Spleen (tissue), 11 donors: ENCODE measurements around the gene NCOA3. TPM values are rescaled to one million over a fixed set of nuclear protein-coding genes. Genes with fewer than 3 reads are reported as not detected.

Source experiments
- DNase-seq: peaks from one replicate; pipeline ENCODE4 v3.0.0-alpha.2; 2020
- H3K27ac ChIP-seq, 8 donors: fragments of 200-600 bp; sonication (generic) in 7 of 8; 1 replicate in 4 of 8; 2 replicates in 4 of 8; pipeline versions ENCODE4 v1.5.0 to v1.8.0; 2016 to 2021; ENCODE audit warnings: inconsistent platforms in 4 of 8, mild to moderate bottlenecking in 4 of 8, moderate library complexity in 1 of 8
- H3K27me3 ChIP-seq, 7 donors: fragments of 200-600 bp; sonication (generic) in 6 of 7; replicated peaks in 1 of 7; 1 replicate in 4 of 7; 2 replicates in 3 of 7; pipeline versions ENCODE4 v1.5.0 to v1.8.0; 2016 to 2021; ENCODE audit warnings: inconsistent platforms in 3 of 7, mild to moderate bottlenecking in 1 of 7
- H3K36me3 ChIP-seq, 6 donors: fragments of 200-600 bp; sonication (generic) in 5 of 6; 1 replicate in 4 of 6; 2 replicates in 2 of 6; pipeline versions ENCODE4 v1.5.0 to v1.8.0; 2016 to 2021; ENCODE audit warnings: inconsistent platforms in 2 of 6
- H3K4me1 ChIP-seq, 6 donors: fragments of 200-600 bp; sonication (generic) in 5 of 6; 1 replicate in 3 of 6; 2 replicates in 3 of 6; pipeline versions ENCODE4 v1.5.0 to v1.8.0; 2016 to 2021; ENCODE audit warnings: inconsistent platforms in 3 of 6
- H3K4me3 ChIP-seq, 8 donors: fragments of 200-600 bp; sonication (generic) in 7 of 8; 1 replicate in 4 of 8; 2 replicates in 4 of 8; pipeline versions ENCODE4 v1.5.0 to v1.8.0; 2016 to 2021; ENCODE audit warnings: inconsistent platforms in 4 of 8, mild to moderate bottlenecking in 4 of 8, moderate library complexity in 2 of 8
- H3K9me3 ChIP-seq, 8 donors: fragments of 200-600 bp; sonication (generic) in 7 of 8; 1 replicate in 4 of 8; 2 replicates in 4 of 8; pipeline versions ENCODE4 v1.5.0 to v1.8.0; 2016 to 2021; ENCODE audit warnings: inconsistent platforms in 4 of 8
- POLR2A ChIP-seq, 3 donors: fragments of 450-650 bp; IDR thresholded peaks; one replicate each; pipeline ENCODE4 v1.5.1; 2017; ENCODE audit warnings: antibody characterized with exemption in 3 of 3, mild to moderate bottlenecking in 1 of 3
- POLR2AphosphoS5 ChIP-seq, 3 donors: sonication (generic); formaldehyde crosslinking; IDR thresholded peaks; one replicate each; pipeline ENCODE4 v1.5.1; 2017; ENCODE audit warnings: antibody characterized with exemption in 3 of 3
- WGBS, 5 donors: extraction: QIAGEN DNeasy Blood & Tissue Kit in 3 of 5; methylation state at CpG; one replicate each; pipeline versions ENCODE4 v1.1.5 to v1.1.7; 2013 to 2018; 5-methylcytosine and 5-hydroxymethylcytosine counted together
- intact Hi-C: fragments of 100-400 bp; cut with DNase I; formaldehyde crosslinking; loops from one replicate; pipeline ENCODE4 v1.15.0; 2023; ENCODE audit warnings: low total_unique reads
- polyA plus RNA-seq, 3 donors: library from polyadenylated mRNA; stranded (reverse); fragments of 200-250 nt; gene quantifications; one replicate each; pipeline ENCODE4 v1.2.1, GENCODE V29; 2013
- total RNA-seq, 7 donors: library from RNA; depleted of rRNA in 3 of 7; stranded (reverse); fragments of >200 nt in 3 of 7; fragmentation: NEBNext Ultra II Directional in 4 of 7; extraction: Animal tissue kit (Norgen Biotek cat#: 25700) in 4 of 7; gene quantifications; one replicate each; pipeline versions ENCODE4 v1.1.0 to v1.2.1, GENCODE V29; 2016 to 2021
- TF ChIP-seq, protein P1 (sequence below), 11 experiments: fragments of 200-600 bp in 7 of 11; fragments of 450-650 bp in 4 of 11; sonication (generic) in 4 of 11; IDR thresholded peaks in 8 of 11; conservative IDR thresholded peaks in 3 of 11; 1 replicate in 7 of 11; 2 replicates in 4 of 11; pipeline versions ENCODE4 v1.4.0 to v1.8.0; 2016 to 2021; ENCODE audit warnings: antibody characterized with exemption in 11 of 11, inconsistent platforms in 4 of 11, mild to moderate bottlenecking in 1 of 11
- donor health status: healthy with polysubstance abuse.
- donor health status: DM: no; HTN: no; CAD: no; lungs with moderate emphysema.
- donor health status: DM: no; HTN: no; CAD: no.
- donor health status: Bipolar disorder and iron deficiency.
- donor health status: healthy.
- donor health status: DM: no; HTN: no; CAD: no.
- donor health status: DM: yes; HTN: yes; CAD: no.

NCOA3 gene
- total and polyA plus RNA-seq, 10 donors, result 12.5 to 93.7 (median 82.2) TPM

DNA sequence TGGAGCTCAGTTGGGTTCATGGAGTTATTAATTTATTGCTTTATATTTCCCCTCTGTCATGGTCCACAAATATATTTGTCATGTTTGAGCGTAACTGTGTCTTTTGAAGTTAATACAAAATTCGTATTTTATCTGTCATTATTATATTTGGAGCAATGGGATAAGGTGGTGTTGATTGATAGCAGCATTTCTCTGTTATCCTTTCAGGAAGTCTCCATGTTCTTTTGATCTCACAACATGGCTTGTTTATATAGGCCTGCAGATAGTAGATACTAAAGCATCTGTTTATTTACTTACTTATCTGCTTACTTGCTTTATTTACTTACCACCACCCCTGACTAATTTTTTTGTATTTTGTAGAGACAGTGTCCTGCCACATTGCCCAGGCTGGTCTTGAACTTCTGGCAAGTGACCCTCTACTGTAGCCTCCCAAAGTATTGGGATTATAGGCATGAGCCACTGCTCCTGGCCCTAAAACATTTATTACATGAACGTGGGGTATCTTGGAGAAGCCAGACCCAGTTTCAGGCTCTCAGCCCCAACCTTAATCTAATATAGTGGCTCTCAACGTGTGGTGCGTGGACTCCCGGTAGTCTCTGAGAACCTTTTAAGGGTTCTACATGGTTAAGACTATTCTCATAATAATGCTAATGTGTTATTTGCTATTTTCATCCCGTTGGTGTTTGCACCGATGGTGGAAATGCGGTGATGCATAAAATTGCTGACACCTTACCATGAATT is 104.2 kb downstream of the NCOA3 start:
- Histone ChIP-seq H3K27me3 (no peaks in the 10 kb centered on the region), H3K27ac (no peak overlapping the region), H3K4me1 (peaks cover 20 to 98% (median 58%) of the 10 kb centered on the region in 6 donors), H3K4me3 (no peak overlapping the region), H3K36me3 (peaks cover 0 to 21% (median 2%) of the 10 kb centered on the region in 6 donors), H3K9me3 (peaks cover 0 to 3% (median 0%) of the 10 kb centered on the region in 8 donors)
- 82 to 92% (median 86%) methylated on average over 9 of the region's 9 CpGs for WGBS, 5 donors
- intact Hi-C loops, result no loop called here
- no peak for DNase-seq
- TF ChIP-seq, protein P1, sequence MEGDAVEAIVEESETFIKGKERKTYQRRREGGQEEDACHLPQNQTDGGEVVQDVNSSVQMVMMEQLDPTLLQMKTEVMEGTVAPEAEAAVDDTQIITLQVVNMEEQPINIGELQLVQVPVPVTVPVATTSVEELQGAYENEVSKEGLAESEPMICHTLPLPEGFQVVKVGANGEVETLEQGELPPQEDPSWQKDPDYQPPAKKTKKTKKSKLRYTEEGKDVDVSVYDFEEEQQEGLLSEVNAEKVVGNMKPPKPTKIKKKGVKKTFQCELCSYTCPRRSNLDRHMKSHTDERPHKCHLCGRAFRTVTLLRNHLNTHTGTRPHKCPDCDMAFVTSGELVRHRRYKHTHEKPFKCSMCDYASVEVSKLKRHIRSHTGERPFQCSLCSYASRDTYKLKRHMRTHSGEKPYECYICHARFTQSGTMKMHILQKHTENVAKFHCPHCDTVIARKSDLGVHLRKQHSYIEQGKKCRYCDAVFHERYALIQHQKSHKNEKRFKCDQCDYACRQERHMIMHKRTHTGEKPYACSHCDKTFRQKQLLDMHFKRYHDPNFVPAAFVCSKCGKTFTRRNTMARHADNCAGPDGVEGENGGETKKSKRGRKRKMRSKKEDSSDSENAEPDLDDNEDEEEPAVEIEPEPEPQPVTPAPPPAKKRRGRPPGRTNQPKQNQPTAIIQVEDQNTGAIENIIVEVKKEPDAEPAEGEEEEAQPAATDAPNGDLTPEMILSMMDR (IDR thresholded peaks at IDR 0.05 in 8 of 11, conservative IDR thresholded peaks at IDR 0.05 in 3 of 11), result no peak
- TF ChIP-seq POLR2A (IDR thresholded peaks at IDR 0.05) (no peak), POLR2AphosphoS5 (IDR thresholded peaks at IDR 0.05) (no peak)

DNA sequence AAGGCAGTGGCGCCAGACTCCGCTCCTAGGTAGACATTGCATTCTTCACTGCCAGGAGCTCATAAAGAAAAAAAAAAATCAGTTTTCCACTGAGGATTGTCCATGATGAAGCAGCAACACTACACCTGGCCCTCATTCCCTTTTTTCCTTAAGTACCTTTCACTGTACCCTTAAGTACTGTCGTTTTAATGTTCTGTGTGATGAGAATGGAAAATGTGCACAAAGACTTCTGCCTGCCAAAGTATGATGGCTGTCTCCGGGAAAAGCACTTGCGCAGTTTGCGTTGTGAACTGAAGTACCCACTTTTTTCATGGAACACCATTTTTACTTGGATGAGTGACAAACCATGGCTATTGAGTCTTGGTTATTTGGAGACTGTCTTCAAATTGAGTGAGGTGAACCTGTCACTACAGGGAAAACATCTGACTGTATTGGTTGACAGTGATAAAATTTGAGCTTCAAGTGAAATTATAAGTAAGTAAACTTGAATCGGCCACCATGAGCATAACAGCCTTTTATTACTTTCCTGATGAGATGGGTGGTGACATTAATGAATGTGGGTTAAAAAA is 104.8 kb downstream of the NCOA3 start:
- H3K27ac ChIP-seq, result peak overlapping the region in 2 of 8 donors; percentile 7 to 26
- TF ChIP-seq POLR2AphosphoS5 (IDR thresholded peaks at IDR 0.05), result no peak
- TF ChIP-seq, protein P1 (IDR thresholded peaks at IDR 0.05 in 8 of 11, conservative IDR thresholded peaks at IDR 0.05 in 3 of 11), result no peak
- no peak for TF ChIP-seq POLR2A (IDR thresholded peaks at IDR 0.05)
- H3K4me3 ChIP-seq, result no peak overlapping the region
- no peaks in the 10 kb centered on the region for H3K27me3 ChIP-seq
- H3K4me1 ChIP-seq, result peaks cover 23 to 98% (median 60%) of the 10 kb centered on the region in 6 donors
- 97 to 98% (median 98%) methylated on average over 7 of the region's 7 CpGs for WGBS, 5 donors
- intact Hi-C loops, result no loop called here
- peaks cover 0 to 22% (median 2%) of the 10 kb centered on the region in 6 donors for H3K36me3 ChIP-seq
- DNase-seq, result no peak
- peaks cover 0 to 3% (median 0%) of the 10 kb centered on the region in 8 donors for H3K9me3 ChIP-seq

DNA sequence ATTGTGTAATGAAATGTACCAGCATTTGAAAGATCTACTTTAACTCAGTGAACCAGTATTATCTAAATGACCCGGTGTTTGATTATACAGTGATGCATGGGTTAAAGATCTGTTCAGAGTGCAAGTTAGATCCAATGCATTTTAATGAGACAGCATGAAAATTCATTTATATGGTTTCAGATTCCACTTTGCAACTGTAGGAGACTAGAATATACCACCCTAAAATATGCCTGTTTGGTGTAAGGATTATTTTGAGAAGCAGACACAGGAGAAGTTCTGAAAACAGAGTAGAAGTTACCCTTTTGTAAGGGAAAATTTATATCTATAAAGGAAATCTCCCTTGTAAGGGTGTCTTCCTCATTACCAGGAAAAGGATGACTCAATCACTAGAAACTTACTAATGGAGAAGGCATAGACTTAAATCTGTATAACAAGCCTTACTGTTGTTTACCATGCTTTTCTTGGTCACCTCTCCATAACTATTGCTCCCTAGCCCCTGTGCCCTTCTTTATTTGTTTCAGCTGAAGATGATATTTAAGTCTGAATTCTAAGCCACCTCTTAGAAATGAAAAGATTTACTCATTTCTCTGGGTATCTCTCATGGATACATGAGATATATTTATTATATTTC is 105.4 kb downstream of the NCOA3 start:
- peaks cover 21 to 98% (median 59%) of the 10 kb centered on the region in 6 donors for H3K4me1 ChIP-seq
- H3K27me3 ChIP-seq, result no peaks in the 10 kb centered on the region
- 82 to 91% (median 86%) methylated on average over 1 of the region's 1 CpG for WGBS, 5 donors
- no peak overlapping the region for H3K4me3 ChIP-seq
- no peak for DNase-seq
- H3K36me3 ChIP-seq, result peaks cover 0 to 28% (median 2%) of the 10 kb centered on the region in 6 donors
- TF ChIP-seq, protein P1 (IDR thresholded peaks at IDR 0.05 in 8 of 11, conservative IDR thresholded peaks at IDR 0.05 in 3 of 11), result no peak
- TF ChIP-seq POLR2AphosphoS5 (IDR thresholded peaks at IDR 0.05), result no peak
- TF ChIP-seq POLR2A (IDR thresholded peaks at IDR 0.05), result no peak
- H3K27ac ChIP-seq, result peak overlapping the region in 4 of 8 donors; percentile 7 to 27 (median 22)
- intact Hi-C loops, result no loop called here
- H3K9me3 ChIP-seq, result peaks cover 0 to 3% (median 0%) of the 10 kb centered on the region in 8 donors

DNA sequence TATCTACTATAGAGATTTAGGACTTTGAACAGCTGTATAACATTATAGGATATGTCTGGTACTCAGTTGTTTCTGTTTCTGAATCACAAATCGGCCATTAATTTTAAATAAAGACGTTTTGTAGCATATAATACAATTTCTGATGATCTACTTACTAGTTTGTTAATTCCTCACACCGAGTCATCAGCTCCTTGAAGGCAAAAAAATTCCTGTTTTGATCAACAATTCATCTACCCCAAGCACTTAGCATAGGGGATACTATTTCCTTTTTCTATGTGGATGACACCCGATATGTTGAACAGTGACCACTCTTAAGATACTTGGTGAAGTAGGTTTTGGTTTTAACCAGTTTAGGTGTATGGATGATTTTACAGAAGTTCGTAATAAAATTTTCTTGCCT is 107.3 kb downstream of the NCOA3 start:
- intact Hi-C loops, result no loop called here
- 91 to 95% (median 92%) methylated on average over 5 of the region's 5 CpGs for WGBS, 5 donors

More for the DNA sequence above, 107.3 kb downstream of the NCOA3 start:
- Histone ChIP-seq H3K27ac (no peak overlapping the region), H3K4me3 (no peak overlapping the region), H3K27me3 (no peaks in the 10 kb centered on the region), H3K9me3 (no peaks in the 10 kb centered on the region), H3K36me3 (peaks cover 0 to 19% (median 2%) of the 10 kb centered on the region in 6 donors), H3K4me1 (peaks cover 21 to 99% (median 69%) of the 10 kb centered on the region in 6 donors)
- DNase-seq, result no peak
- TF ChIP-seq, protein P1 (IDR thresholded peaks at IDR 0.05 in 8 of 11, conservative IDR thresholded peaks at IDR 0.05 in 3 of 11), result no peak
- no peak for TF ChIP-seq POLR2AphosphoS5 (IDR thresholded peaks at IDR 0.05)
- TF ChIP-seq POLR2A (IDR thresholded peaks at IDR 0.05), result no peak
